GM23338 (cell line): Measurements from ENCODE around the gene GRID1. TPM values are rescaled to one million over a fixed set of nuclear protein-coding genes. Genes with fewer than 3 reads are reported as not detected.

Experiments used
- ATAC-seq: fragments of 200-7000 bp; cut with Tn5 transposase; 3 replicates; pipeline ENCODE4 v1.9.1; 2020
- DNase-seq: peaks from one replicate; pipeline ENCODE4 v3.0.0-alpha.2; 2015; ENCODE audit warnings: low spot score
- H2AFZ ChIP-seq: fragments of 200-600 bp; sonication (generic); 2 replicates; pipeline ENCODE4 v1.8.0; 2016; ENCODE audit warnings: antibody characterized with exemption, mild to moderate bottlenecking, moderate library complexity
- H3F3A ChIP-seq: fragments of 200-600 bp; sonication (generic); replicated peaks from 2 replicates; pipeline ENCODE4 v1.8.0; 2017; ENCODE audit warnings: antibody characterized with exemption, mixed run types, low read depth
- H3K27ac ChIP-seq: fragments of 200-600 bp; sonication (generic); 2 replicates; pipeline ENCODE4 v1.6.1; 2016; ENCODE audit warnings: low read depth
- H3K27me3 ChIP-seq: fragments of 200-600 bp; sonication (generic); 2 replicates; pipeline ENCODE4 v1.8.0; 2016; ENCODE audit warnings: mild to moderate bottlenecking, mixed run types, moderate library complexity; ENCODE audit not compliant: insufficient read depth
- H3K36me3 ChIP-seq: fragments of 200-600 bp; sonication (generic); 2 replicates; pipeline ENCODE4 v1.8.0; 2016; ENCODE audit warnings: mild to moderate bottlenecking; ENCODE audit not compliant: insufficient read depth
- H3K4me1 ChIP-seq: fragments of 200-600 bp; sonication (generic); 2 replicates; pipeline ENCODE4 v1.8.0; 2016; ENCODE audit warnings: mild to moderate bottlenecking, moderate library complexity; ENCODE audit not compliant: insufficient read depth
- H3K4me2 ChIP-seq: fragments of 200-600 bp; sonication (generic); 2 replicates; pipeline ENCODE4 v1.7.1; 2017; ENCODE audit warnings: mixed run types
- H3K4me3 ChIP-seq: fragments of 200-600 bp; sonication (generic); 2 replicates; pipeline ENCODE4 v1.6.1; 2016; ENCODE audit warnings: mixed run types
- H3K79me2 ChIP-seq: fragments of 200-600 bp; sonication (generic); replicated peaks from 2 replicates; pipeline ENCODE4 v1.8.0; 2017; ENCODE audit warnings: mild to moderate bottlenecking; ENCODE audit not compliant: insufficient read depth
- H3K9me2 ChIP-seq: fragments of 200-600 bp; sonication (generic); 2 replicates; pipeline ENCODE4 v1.8.0; 2017; ENCODE audit not compliant: insufficient read depth
- H4K20me1 ChIP-seq: fragments of 200-600 bp; sonication (generic); replicated peaks from 2 replicates; pipeline ENCODE4 v1.8.0; 2017; ENCODE audit warnings: mild to moderate bottlenecking; ENCODE audit not compliant: insufficient read depth
- H3K27ac Mint-ChIP-seq: 2 replicates; pipeline ENCODE4 v1.8.0; 2020; ENCODE audit warnings: inconsistent platforms, mild to moderate bottlenecking, moderate library complexity, mixed read lengths
- H3K27me3 Mint-ChIP-seq: 3 replicates; pipeline ENCODE4 v1.8.0; 2022; ENCODE audit warnings: low read depth, mild to moderate bottlenecking, moderate library complexity, mixed read lengths, inconsistent platforms; ENCODE audit not compliant: insufficient read depth, poor library complexity
- H3K36me3 Mint-ChIP-seq: 3 replicates; pipeline ENCODE4 v1.8.0; 2021; ENCODE audit warnings: low read depth, mild to moderate bottlenecking, inconsistent platforms, moderate library complexity, mixed read lengths
- H3K4me1 Mint-ChIP-seq: 3 replicates; pipeline ENCODE4 v1.8.0; 2020; ENCODE audit warnings: mild to moderate bottlenecking, inconsistent platforms, mixed read lengths
- H3K4me3 Mint-ChIP-seq: 3 replicates; pipeline ENCODE4 v1.8.0; 2021; ENCODE audit warnings: moderate library complexity, mild to moderate bottlenecking, inconsistent platforms, mixed read lengths
- H3K9me3 Mint-ChIP-seq: 3 replicates; pipeline ENCODE4 v1.8.0; 2020; ENCODE audit warnings: moderate library complexity, mild to moderate bottlenecking, inconsistent platforms, mixed read lengths
- CREB1 ChIP-seq: fragments of 250-450 bp; sonication (Bioruptor Pico); IDR thresholded peaks from 2 replicates; pipeline ENCODE4 v1.5.0; 2020; ENCODE audit warnings: low read depth, mild to moderate bottlenecking, moderate library complexity
- EZH2 ChIP-seq: fragments of 200-600 bp; sonication (generic); IDR thresholded peaks from one replicate; pipeline ENCODE4 v1.8.0; 2017; ENCODE audit warnings: antibody characterized with exemption, mild to moderate bottlenecking, low read depth; ENCODE audit not compliant: unreplicated experiment
- EZH2phosphoT487 ChIP-seq: fragments of 200-600 bp; sonication (generic); IDR thresholded peaks from one replicate; pipeline ENCODE4 v1.8.1; 2018; ENCODE audit warnings: antibody characterized with exemption; ENCODE audit not compliant: unreplicated experiment
- NANOG ChIP-seq: IDR thresholded peaks from 2 replicates; pipeline ENCODE4 v1.6.1; 2016; ENCODE audit warnings: antibody characterized with exemption, borderline replicate concordance
- POLR2AphosphoS5 ChIP-seq: IDR thresholded peaks from 2 replicates; pipeline ENCODE4 v1.6.1; 2016; ENCODE audit warnings: antibody characterized with exemption, low read depth
- STAT1 ChIP-seq: IDR thresholded peaks from one replicate; pipeline ENCODE4 v1.6.1; 2016; ENCODE audit warnings: antibody characterized with exemption; ENCODE audit not compliant: unreplicated experiment
- ZNF114 ChIP-seq: fragments of 250-450 bp; sonication (Bioruptor Pico); IDR thresholded peaks from 2 replicates; pipeline ENCODE4 v1.5.0; 2020; ENCODE audit warnings: mild to moderate bottlenecking, moderate library complexity
- polyA plus RNA-seq: library from polyadenylated mRNA; unstranded; fragments of >200 nt; fragmentation: Nextera tagmentation; extraction: Ambion mirVana; gene quantifications from 2 replicates; pipeline ENCODE4 v1.2.1, GENCODE V29; 2016
- total RNA-seq: library from RNA; depleted of rRNA; stranded (reverse); fragments of >200 nt; shearing (Covaris generic); gene quantifications from 2 replicates; pipeline ENCODE4 v1.2.3, GENCODE V29; 2014
- TF ChIP-seq, protein P1 (sequence below): IDR thresholded peaks from 2 replicates; pipeline ENCODE4 v1.6.1; 2016; ENCODE audit warnings: antibody characterized with exemption
- TF ChIP-seq, protein P2 (sequence below), 2 experiments: fragments of 200-600 bp in 1 of 2; sonication (generic) in 1 of 2; conservative IDR thresholded peaks; 2 replicates each; pipeline versions ENCODE4 v1.5.1 to v1.6.1; 2016 to 2017; ENCODE audit warnings: antibody characterized with exemption in 2 of 2, low read depth in 2 of 2, mild to moderate bottlenecking in 2 of 2, moderate library complexity in 1 of 2

Gene GRID1
- total and polyA plus RNA-seq, 2 experiments from 2014 or later, result 0.14 to 0.15 TPM

DNA sequence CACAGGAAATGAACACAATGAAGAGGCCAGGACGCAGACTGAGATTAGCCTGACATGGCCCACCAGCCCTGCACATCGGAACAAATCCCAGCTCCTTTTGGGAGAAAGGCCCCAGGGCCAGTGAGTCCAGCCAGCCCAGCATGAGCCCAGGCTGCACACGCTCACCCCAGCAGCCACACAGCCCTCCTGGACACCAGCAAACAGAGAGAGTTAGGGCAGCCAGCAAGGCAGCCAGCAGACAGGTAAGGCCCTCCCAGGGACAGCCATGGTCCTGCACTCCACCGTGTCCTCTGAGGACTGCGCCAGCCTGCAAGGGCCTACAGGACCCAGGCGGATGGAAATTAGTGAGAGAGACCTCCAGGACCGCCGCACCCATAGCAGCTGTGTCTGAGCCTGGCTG is 8.1 kb upstream of the GRID1 start:
- TF ChIP-seq EZH2 (no peak), STAT1 (no peak), NANOG (no peak)
- Mint-ChIP-seq H3K27ac (no peak overlapping the region), H3K4me1 (no peaks in the 10 kb centered on the region), H3K27me3 (peaks cover 27% of the 10 kb centered on the region), H3K9me3 (no peaks in the 10 kb centered on the region), H3K4me3 (no peak overlapping the region), H3K36me3 (no peaks in the 10 kb centered on the region)
- no peaks in the 10 kb centered on the region for H3K79me2 ChIP-seq
- no peak overlapping the region for H2AFZ ChIP-seq
- no peak overlapping the region for H3K27ac ChIP-seq
- no peak overlapping the region for H3K4me2 ChIP-seq
- H3F3A ChIP-seq, result no peaks in the 10 kb centered on the region
- DNase-seq, result no peak
- H4K20me1 ChIP-seq, result no peaks in the 10 kb centered on the region
- H3K4me3 ChIP-seq, result no peak overlapping the region
- no peaks in the 10 kb centered on the region for H3K9me2 ChIP-seq
- no peak for ATAC-seq
- peaks cover 51% of the 10 kb centered on the region for H3K27me3 ChIP-seq
- no peaks in the 10 kb centered on the region for H3K4me1 ChIP-seq
- H3K36me3 ChIP-seq, result no peaks in the 10 kb centered on the region

DNA sequence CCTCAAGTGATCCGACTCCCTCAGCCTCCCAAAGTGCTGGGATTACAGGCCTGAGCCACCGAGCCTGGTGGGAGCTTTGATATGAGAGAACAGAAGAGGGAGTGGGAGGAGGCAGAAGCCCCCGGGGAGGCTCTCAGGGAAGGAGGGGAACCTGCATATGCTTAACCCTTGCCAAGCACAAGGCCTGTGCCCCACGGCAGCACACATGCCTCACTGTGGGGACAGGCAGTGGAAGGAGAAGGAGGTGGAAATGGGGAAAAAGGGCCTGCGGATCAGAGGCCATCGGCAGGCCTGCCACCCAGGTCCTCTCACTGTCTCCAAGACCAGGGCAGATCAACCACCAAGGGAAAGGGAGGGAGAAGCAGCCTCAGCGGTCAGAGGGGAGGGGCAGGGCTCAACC is 7.2 kb upstream of the GRID1 start:
- Histone ChIP-seq H3K4me3 (no peak overlapping the region), H3F3A (no peaks in the 10 kb centered on the region), H3K4me2 (no peak overlapping the region), H3K36me3 (no peaks in the 10 kb centered on the region), H3K4me1 (no peaks in the 10 kb centered on the region), H3K79me2 (no peaks in the 10 kb centered on the region), H4K20me1 (no peaks in the 10 kb centered on the region), H3K27ac (no peak overlapping the region), H2AFZ (no peak overlapping the region), H3K9me2 (no peaks in the 10 kb centered on the region), H3K27me3 (peaks cover 59% of the 10 kb centered on the region)
- DNase-seq, result no peak
- no peak for ATAC-seq
- Mint-ChIP-seq H3K27ac (no peak overlapping the region), H3K4me1 (no peaks in the 10 kb centered on the region), H3K9me3 (no peaks in the 10 kb centered on the region), H3K36me3 (no peaks in the 10 kb centered on the region), H3K27me3 (peaks cover 35% of the 10 kb centered on the region), H3K4me3 (no peak overlapping the region)
- TF ChIP-seq EZH2phosphoT487 (no peak), CREB1 (CRISPR knock-in tag) (no peak), ZNF114 (CRISPR knock-in tag) (no peak), POLR2AphosphoS5 (no peak)
- TF ChIP-seq, protein P1, sequence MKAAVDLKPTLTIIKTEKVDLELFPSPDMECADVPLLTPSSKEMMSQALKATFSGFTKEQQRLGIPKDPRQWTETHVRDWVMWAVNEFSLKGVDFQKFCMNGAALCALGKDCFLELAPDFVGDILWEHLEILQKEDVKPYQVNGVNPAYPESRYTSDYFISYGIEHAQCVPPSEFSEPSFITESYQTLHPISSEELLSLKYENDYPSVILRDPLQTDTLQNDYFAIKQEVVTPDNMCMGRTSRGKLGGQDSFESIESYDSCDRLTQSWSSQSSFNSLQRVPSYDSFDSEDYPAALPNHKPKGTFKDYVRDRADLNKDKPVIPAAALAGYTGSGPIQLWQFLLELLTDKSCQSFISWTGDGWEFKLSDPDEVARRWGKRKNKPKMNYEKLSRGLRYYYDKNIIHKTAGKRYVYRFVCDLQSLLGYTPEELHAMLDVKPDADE, result no peak

DNA sequence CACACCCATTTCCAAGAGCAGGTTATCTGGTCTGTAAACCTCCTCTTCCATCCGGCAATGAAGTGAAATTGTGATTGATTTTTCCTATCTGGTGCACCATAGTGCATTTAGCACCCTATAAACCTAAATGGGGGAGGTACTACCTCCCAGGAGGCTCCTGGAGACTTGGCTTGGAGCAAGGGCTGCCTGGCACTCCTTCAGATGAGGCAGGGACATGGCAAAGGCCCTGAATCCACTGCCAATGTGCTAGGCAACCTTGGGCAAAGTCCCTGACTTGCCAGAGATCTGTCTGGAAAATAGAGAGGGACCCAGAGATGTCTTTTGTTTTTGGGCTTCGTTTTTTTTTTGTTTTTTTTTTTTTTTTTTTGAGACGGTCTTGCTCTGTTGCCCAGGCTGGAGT is 6.7 kb upstream of the GRID1 start:
- Histone ChIP-seq H3F3A (no peaks in the 10 kb centered on the region), H3K27me3 (peaks cover 65% of the 10 kb centered on the region), H3K36me3 (no peaks in the 10 kb centered on the region), H4K20me1 (no peaks in the 10 kb centered on the region), H3K79me2 (no peaks in the 10 kb centered on the region), H3K9me2 (no peaks in the 10 kb centered on the region), H3K4me2 (no peak overlapping the region), H2AFZ (no peak overlapping the region), H3K27ac (no peak overlapping the region), H3K4me1 (no peaks in the 10 kb centered on the region), H3K4me3 (no peak overlapping the region)
- Mint-ChIP-seq H3K9me3 (no peaks in the 10 kb centered on the region), H3K27ac (no peak overlapping the region), H3K36me3 (no peaks in the 10 kb centered on the region), H3K27me3 (peaks cover 41% of the 10 kb centered on the region), H3K4me3 (no peak overlapping the region), H3K4me1 (no peaks in the 10 kb centered on the region)
- no peak for DNase-seq
- no peak for ATAC-seq
- TF ChIP-seq, protein P2, sequence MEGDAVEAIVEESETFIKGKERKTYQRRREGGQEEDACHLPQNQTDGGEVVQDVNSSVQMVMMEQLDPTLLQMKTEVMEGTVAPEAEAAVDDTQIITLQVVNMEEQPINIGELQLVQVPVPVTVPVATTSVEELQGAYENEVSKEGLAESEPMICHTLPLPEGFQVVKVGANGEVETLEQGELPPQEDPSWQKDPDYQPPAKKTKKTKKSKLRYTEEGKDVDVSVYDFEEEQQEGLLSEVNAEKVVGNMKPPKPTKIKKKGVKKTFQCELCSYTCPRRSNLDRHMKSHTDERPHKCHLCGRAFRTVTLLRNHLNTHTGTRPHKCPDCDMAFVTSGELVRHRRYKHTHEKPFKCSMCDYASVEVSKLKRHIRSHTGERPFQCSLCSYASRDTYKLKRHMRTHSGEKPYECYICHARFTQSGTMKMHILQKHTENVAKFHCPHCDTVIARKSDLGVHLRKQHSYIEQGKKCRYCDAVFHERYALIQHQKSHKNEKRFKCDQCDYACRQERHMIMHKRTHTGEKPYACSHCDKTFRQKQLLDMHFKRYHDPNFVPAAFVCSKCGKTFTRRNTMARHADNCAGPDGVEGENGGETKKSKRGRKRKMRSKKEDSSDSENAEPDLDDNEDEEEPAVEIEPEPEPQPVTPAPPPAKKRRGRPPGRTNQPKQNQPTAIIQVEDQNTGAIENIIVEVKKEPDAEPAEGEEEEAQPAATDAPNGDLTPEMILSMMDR (conservative IDR thresholded peaks at IDR 0.05; ENCODE audit: low read depth in 2 of 2), result no peak
- TF ChIP-seq CREB1 (CRISPR knock-in tag), result no peak
